Iris pigment epithelial cell (primary cell): Measurements from ENCODE around the gene CHURC1.
A peak's percentile ranks its signal among the peaks of the same experiment; 100 is the strongest.

Source experiments
- DNase-seq: peaks from one replicate; pipeline ENCODE4 v3.0.0-alpha.2; 2011; ENCODE audit warnings: low read depth

Gene CHURC1

DNA sequence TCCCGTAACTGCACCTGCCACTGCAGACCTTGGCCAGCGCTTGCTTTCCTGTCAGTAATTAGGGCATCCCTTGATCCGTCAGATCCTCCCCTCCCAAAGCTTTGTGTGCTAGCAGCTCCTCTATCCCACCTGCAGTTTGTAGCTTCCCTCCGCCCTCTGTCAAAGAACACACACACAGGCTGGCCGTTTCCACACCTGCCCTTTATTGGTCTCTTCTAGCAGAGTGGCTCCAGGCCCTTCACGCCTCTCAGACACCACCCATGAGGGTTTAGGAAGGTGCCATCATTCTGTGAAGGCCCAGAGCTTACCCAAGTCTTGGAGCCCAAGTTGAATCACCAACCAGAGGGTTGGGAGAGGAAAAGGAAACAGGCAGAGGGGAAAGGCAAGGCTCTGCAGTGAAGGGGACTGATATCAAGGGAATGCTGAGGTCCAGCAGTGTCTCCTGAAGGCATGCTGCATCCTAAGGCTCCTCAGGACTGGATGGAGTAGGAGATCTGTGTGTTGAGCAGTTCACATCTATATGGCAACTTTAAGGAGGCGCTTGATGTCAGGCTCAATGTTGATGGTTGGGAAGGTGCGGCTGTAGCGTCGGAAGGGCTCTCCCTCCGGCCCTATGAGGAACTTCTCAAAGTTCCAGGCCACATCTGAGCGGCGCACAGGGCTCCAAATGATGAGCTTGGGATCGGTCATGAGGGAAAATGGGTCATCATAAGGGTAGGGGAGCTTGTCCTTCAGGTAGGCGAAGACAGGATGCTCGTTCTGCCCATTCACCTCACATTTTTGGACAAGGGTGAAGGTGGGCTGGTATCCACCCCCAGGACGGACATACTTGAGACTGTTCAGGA lies 24.9 kb downstream of the CHURC1 start:
- DNase-seq, result no peak

DNA sequence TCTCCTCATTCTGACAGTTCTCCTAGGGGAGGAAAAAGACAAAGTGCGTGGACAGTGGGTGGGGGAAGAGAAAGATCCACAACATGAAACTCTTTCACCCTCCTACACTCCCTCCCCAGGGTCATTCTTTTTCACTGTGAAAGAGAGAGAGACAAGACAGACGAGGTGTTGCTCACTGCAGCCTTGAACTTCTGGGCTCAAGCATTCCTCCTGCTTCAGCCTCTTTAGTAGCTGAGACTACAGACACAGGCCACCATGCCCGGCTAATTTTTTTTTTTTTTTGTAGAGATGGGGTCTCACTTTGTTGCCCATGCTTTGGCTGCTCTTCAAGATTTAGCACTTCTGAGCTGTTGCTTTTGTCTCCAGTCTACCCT lies 25.5 kb downstream of the CHURC1 start:
- DNase-seq, result no peak

DNA sequence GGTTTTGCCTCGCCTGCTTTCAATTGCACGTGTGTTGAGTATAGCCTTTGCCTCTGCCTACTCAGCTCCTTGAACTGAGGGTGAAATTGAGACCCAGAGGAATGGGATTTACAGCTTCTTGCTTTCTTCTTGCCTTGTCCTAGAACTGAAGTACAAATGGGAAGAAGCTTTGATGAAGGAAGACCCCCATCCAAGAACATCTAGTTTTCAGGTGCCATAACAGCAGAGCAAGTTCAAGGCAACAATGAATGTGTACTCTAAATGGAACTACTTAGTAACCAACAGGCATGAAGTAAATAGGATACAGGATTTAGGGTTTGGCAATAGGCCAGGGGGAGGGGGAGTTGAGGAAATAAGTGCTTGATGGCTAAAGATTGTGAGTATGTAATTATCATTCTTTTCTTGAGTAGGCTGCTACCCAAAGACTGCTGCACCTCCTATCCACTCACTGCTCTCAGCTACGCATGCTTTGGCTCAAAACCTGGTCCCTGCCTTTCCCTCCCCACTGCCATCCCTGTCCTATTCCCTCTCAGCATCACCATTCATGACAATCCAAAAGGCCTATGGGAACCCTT lies 26.2 kb downstream of the CHURC1 start:
- DNase-seq, result no peak

DNA sequence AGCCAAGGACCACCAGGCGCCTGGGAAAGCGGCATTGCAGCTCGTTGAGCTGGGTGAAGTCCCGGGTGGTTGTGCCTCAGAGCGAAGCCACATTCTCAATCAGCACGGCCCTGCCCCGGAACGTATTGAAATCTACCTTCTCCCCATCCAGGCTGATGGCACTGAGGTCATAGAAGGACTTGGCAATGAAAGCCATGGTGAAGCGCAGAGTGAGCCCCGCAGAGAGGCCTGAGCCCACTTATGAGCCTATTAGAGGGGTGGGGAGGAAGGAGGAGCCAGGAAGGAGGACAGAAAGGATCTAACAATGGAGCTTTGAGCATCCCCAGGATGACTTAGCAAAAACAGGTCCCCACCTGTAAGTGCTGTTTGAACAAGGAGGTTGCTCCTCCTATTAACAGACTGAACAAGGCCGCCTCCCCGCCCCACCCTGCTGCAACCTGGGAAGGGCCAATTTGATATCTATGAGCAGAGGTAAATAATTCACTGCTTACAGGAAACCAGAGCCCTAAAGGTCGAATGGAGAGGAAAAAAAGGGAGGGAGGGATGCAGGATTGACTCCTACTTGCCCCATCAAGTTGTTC lies 28.4 kb downstream of the CHURC1 start, which contains the start of gene GPX2:
Gene GPX2, minus strand, starts transcription at position 215 of the 581 bp plus-strand sequence. Its CDS starts 19 bp downstream, at position 196.
- no peak for DNase-seq

DNA sequence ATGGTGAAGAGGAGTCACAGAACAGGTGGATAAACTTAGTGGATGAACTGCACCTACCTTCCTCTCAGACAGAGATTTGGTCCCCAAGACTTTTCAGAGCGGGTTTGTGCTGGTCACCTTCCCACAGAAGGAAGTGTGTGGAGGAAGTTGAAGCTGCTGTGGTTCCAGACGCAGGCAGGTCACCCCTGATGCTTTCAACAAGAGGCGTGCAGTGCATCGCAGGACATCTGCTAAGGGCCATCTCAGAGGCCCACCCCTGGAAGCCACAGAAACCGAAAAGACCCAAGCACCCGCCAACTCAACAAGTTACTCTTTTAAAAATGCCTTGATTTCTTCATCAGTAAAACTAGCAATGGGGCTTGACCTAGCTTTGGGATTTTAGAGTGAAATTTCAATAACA lies 29.3 kb downstream of the CHURC1 start:
- DNase-seq, result no peak

DNA sequence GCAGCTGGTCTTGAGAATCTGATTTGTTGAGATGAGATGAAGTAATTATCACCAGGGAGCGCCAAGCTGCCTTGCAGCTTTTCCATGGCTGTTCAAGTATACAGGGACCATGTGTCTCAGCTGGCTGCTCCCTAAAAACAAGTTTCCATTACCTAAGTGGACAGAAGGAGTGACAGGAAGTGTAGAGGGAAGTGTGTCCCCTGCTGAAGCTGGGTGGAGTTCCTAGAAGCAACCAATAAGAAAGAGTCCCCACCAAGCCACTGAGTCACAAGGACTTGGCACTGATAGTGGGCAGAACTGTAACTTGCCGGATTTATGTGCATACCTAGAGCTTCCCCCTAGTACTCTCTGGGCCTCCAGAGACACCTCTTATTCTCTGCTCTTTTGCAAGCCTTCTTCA lies 29.8 kb downstream of the CHURC1 start:
- DNase-seq, result no peak

DNA sequence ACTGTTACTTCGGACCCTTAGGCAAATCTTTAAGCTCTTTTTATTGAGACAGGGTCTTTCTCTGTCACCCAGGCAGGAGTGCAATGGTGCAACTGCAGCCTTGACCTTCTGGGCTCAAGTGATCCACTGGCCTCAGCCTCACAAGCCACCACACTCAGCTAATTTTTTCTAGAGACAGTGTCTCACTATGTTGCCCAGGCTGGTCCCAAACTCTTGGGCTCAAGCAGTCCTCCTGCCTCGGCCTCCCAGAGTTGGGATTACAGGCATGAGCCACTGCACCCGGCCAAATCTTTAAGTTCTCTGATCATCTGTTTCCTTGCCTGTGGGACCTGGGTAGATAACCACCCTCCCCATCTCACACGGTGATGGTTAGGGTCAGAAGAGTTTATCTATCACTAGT lies 30.6 kb downstream of the CHURC1 start:
- DNase-seq, result no peak

DNA sequence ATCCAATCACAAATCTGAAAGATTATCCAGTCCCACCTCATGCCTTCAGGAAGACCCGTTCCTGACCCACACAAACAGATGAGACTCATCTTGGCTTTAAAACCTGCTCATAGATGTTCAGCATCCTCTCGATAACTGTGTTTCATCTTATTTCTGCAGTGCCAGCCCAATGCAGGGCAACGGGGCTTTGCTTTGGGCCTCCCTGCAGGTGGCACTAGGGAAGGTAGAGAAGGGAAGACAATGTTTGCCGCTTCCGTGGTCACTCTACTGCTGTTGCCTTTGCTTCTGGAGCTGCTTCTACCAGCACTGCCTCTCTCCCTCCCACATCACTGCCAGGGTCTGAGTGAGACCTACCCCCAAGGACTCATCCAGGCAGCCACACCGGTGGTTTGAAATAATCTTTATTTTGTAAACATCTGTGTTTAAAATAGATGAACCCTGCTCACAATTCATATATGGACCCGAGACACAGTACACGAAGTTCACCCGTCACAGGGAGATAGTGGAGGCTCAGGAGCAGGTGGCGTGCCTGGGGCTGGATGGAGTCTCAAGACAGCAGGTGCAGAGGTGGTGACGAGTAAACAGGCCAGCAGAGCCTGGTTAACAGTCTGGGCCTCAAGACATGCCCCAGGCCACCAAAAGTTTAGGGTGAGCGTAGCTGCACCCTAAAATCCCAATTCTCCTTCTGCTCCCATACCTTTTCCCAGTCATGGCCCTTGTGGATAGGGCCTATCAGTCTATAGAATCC lies 31.4 kb downstream of the CHURC1 start:
- DNase-seq, result no peak

DNA sequence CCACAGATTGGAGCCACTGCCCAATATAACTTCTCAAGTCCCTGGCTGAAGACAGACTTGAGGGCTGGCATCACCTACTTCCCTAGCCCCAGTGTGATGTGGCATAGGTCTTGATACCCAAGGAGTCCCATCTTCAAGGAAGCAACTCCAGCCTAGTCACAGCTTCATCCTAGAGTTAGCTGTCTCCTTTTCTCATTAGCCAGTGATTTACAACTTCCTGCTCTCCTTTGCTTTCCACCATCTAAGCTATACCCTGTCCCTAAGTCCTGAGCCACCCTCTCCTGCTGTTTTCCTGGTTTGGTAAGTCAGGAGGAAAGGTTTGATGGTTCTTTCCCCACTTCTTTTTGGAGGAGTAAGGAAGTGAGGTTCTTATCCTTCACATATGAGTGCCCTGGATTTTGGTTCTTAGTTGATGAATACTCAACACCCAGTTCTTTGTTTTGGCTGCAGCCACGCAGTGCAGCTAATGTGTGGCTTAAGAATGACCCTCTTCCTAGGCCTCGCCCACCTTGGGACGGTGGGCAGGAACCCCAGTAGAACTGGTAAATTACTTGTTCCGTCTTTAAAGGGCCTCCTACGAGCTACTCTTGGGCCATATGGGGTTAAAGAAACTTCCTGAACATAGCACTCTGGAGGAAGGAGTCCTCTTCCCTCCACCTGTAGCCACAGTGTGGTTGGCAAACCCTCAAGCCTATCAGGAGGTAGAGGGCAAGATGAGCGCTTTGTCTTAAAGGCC lies 32.2 kb downstream of the CHURC1 start:
- no peak for DNase-seq

DNA sequence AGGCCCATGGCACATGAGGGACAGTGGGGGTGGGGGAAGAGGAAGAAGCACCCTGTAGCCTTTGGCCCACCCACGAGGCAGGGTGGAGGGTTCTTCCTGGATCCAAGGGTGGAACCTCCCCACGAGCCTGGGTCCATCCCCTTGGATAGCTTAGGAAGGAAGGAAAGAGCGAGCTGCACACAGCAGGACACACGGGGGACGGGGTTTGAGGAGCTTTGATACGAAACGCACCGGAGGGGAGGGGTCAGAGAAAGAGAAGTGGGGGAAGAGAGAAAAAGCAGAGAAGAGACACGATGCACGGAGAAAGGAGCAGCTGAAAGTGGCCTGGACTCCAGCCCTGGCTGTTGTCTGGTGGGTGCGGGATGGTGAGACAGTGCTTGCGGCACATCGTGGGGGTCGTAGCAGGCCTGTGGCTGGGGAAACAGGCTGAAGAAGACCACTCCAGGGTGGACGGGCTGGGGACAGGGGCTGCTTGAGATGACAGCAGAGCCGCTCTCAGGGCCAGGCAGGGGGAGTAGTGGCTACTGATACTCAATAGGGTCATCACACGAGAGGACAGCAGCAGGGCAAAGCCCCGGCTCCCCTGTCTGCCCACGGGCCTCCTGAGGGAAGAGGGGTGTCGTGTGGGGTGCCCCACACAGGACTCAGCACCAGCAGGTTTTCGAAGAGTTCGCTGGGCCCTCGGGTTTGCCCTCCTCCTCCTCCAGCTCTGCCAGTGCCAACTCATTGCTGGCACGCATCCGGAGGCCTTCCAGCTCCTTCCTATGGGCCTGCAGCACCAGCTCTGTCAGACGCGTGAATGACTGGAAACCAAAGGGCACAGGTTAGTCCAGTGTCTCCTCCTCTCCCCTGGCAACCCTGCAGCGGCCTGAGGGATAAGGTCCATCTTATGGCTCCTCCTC lies 33.7 kb downstream of the CHURC1 start:
- no peak for DNase-seq

DNA sequence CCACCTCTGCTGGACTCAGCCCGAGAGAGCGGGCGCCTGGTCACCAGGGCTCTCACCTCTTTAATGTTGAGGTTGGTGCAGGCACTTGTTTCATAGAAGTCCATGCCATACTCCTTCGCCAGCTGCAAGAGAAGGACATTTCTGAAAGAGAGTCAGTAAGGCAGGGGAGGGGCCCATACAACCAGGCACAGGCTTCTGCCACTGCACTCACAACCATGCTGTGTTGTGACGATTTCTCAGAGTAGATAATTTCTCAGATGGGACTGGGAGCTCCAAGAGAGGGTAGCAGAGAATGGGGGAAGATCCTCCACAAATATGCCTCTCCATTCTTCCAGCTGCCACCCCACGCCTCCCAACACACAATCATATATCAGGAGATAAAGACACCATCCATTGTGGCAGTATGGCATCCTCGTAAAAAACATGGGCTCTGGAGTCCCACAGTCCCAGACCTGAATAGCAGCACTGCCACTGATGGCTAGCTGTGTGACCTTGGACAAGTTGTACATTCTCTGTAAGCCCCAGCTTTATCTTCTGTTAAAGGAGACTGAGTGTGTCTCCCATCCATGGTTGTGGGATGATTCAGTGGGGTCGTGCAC lies 34.5 kb downstream of the CHURC1 start:
- peak; percentile 18 for DNase-seq

DNA sequence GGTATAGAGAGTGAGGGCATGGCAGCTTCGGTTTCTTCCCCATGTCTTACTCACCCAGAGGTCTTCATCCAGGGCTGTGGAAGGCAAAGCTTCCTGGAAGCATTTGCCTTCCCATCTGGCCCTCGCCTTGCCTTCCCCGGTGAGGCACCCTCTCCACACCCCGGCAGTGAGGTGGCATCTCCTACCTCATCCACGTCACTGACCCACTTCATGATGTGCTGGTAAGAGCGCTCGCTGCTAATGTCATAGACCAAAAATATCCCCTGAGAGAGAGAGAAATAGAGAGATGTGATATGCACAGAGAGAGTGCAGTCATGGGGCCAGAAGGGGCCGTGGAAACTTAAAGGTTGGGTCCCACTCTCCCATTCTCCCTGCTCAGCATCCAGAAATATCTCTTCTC lies 36.6 kb downstream of the CHURC1 start:
- no peak for DNase-seq

DNA sequence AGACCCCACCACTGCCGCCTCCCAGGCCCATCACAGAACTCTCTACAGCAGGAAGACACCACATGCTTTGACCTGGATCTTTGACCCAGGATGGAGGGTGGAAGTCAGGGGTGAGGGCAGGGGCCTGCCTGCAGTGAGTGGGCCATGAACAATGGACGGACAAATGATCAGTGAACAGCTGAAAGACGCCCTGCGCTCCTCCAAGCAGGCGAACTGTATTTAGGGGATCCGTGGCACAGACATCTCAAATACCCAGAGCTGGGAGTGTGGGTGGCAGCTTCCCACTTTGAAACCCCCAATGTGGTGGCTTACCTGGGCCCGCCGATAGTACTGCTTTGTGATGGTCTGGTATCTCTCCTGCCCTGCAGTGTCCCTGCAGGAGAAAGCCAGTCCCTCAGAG lies 37.0 kb downstream of the CHURC1 start:
- no peak for DNase-seq

DNA sequence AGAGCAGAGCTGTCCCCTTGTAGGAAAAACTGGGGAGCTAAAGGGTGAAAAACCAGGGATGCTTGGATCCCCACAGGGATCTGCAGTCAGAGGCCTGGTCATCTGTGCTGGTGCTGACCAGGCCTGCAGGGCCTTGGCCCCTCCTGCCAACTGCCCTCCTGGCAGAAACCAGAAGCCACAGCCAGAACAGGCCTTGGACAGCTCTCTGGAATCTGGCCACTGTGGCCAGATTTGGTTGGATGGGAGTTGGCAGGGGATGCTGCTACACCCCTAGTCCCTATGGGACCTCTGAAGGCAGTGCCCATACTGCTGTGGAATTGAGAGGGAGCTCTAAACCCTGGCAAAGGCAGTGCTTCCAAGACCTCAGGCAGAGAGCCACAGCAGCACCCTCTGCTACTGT lies 37.5 kb downstream of the CHURC1 start:
- no peak for DNase-seq

DNA sequence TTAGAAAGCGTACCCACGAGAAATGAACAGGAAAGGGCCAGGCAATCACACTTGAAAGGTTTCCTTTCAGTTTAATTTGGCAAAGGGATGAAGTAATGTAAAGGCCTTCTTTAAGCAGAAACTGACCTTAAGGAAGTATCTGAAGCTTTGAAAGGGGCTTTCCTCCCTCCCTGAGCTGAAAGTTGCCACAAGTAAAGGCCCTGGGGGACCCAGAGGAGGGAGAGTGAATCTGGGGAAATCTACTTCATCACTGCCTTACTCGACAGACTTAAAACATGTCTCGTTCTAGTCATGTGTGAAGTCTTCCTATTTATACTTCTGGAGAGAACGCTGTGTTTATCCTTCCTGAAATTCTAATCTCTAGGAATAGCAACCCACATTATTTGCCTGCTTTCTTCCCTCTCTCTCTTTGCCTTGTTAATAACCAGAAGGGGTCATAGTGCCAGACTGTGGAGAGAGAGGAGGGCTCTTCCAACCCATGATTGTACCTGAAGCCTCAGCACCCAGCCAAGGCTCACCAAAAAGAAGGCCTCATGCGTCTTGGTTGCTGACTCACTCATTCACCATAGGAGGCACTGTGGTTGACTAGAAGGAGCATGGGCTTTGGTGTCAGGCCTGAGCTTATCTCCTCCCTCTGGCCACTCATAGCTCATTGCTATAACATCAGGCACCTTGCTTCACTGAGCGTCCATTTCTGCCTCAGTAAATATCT lies 38.5 kb downstream of the CHURC1 start:
- DNase-seq, result peak; percentile 28

DNA sequence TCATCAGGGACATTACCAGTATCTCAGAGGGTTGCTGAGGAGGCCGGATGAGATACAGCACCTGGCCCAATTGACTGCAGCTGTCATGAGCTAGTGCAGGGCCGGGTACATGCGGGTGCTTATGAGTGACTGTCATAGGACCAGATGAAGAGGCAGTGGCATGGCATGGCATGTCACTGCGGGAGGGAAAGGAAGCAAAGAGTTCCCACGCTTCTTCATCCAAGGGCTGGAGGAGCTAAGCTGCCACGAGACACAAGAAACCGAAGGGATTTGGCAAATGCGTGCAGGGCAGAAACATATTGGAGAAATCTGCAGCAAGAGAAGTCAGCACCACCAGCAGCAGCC lies 39.0 kb downstream of the CHURC1 start:
- no peak for DNase-seq

DNA sequence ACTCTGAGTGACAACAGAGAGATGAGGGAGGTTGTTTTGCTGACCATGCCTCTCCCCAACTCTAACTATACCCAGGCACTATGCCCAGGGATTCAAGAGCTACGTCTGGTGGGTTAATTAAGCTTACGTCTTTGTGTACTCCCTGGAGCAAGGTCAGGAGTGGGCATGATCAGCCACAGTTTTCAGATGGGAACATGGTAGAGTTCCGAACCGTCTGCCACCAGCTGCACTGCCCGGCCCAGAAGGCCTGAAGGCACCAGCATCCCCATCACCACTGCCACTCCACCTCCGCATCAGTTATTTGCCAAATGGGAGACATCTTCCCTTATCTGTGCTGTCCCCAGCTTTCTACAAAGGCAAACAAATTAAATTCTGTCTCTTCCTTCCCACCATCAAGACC lies 39.4 kb downstream of the CHURC1 start:
- DNase-seq, result no peak

DNA sequence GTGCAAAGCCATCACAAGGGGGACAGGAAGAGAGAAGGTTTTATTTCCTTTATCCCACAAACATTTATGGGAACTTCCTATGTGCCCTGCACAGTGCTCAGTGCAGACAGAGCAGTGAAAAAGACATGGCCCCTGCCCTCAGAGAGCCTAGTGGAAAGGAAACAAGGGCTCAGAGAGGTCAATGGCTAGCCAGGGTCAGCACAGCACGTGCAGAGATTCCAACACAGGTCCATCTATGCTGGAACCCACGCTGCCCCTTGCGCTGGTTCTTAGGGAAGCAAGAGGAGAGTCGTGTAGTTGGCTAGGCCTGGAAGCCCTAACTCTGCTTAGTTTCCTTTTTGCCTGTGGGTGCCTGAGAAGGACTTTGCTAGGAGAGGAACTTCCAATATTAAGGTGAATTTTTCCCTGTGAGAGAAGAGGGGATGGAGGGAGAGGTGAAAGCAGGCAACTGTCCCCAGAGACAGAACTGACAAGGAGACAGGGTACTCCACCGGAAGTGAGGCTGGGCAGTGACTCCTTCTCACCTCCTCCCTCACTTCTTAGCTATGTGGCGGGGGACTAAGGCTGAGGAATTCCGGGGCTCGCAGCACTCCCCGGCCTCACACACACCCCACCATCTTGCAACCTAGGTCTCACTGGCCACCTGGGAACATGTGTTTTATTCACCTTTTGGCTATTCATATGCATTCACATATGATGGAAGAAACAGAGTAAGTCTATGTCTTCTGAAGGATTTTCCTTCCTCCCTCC lies 40.4 kb downstream of the CHURC1 start:
- DNase-seq, result no peak

DNA sequence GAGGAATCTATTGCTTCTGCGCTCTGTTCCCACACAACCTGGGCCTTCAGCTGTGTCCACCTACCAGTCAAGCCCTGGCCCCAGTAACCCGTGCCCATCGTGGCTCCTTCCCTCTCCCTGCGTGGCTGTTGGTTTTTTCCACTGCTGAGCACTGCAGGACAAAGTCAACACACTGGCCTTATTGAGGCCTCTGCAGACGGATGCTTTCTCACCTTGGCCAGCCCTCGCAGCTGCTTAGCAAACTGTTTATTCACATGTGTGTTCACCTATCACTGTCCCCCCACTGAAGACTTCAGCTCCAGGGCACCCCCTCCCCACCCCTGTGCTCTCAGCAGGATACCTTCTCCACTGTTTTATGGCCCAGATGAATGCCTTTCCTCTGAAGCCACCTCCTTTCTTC lies 41.0 kb downstream of the CHURC1 start:
- DNase-seq, result no peak
